Colonic mucosa (tissue), 4 donors: ENCODE measurements around the gene TTLL4. TPM values are rescaled to one million over a fixed set of nuclear protein-coding genes. Genes with fewer than 3 reads are reported as not detected.

Source experiments
- DNase-seq: peaks from one replicate; pipeline ENCODE4 v3.0.0-alpha.2; 2020
- H3K27ac ChIP-seq: fragments of 200-600 bp; one replicate; pipeline ENCODE4 v1.8.0; 2021
- H3K27me3 ChIP-seq: fragments of 200-600 bp; one replicate; pipeline ENCODE4 v1.8.0; 2021
- H3K36me3 ChIP-seq: fragments of 200-600 bp; one replicate; pipeline ENCODE4 v1.8.0; 2021
- H3K4me1 ChIP-seq: fragments of 200-600 bp; one replicate; pipeline ENCODE4 v1.8.0; 2021; ENCODE audit warnings: mild to moderate bottlenecking
- H3K4me3 ChIP-seq: fragments of 200-600 bp; one replicate; pipeline ENCODE4 v1.8.0; 2021
- H3K9ac ChIP-seq, 2 donors: one replicate each; pipeline ENCODE4 v1.7.0; 2013; ENCODE audit warnings: control low read depth in 2 of 2, low read depth in 2 of 2, low read length in 2 of 2
- H3K9me3 ChIP-seq: fragments of 200-600 bp; one replicate; pipeline ENCODE4 v1.8.0; 2021
- intact Hi-C: fragments of 100-400 bp; cut with DNase I; formaldehyde crosslinking; loops from one replicate; pipeline ENCODE4 v1.14.1; 2022
- total RNA-seq, 2 donors: library from RNA; stranded (reverse); fragmentation: NEBNext Ultra II Directional in 1 of 2; extraction: Animal tissue kit (Norgen Biotek cat#: 25700) in 1 of 2; gene quantifications; one replicate each; pipeline ENCODE4 v1.2.1, GENCODE V29; 2021
- TF ChIP-seq, protein P1 (sequence below): fragments of 200-600 bp; IDR thresholded peaks from one replicate; pipeline ENCODE4 v1.8.0; 2022; ENCODE audit warnings: antibody characterized with exemption, mild to moderate bottlenecking
- donor health status: healthy.
- donor health status: DM: no; HTN: no; CAD: no.
- donor health status: DM: no; HTN: no; CAD: no.

The TTLL4 gene
- total RNA-seq, 2 donors from 2014 or later: 27.5 to 36.7 TPM

GRCh38 chr2:218734190-218734975 lies 23.7 kb downstream of the TTLL4 start:
- TF ChIP-seq, protein P1, sequence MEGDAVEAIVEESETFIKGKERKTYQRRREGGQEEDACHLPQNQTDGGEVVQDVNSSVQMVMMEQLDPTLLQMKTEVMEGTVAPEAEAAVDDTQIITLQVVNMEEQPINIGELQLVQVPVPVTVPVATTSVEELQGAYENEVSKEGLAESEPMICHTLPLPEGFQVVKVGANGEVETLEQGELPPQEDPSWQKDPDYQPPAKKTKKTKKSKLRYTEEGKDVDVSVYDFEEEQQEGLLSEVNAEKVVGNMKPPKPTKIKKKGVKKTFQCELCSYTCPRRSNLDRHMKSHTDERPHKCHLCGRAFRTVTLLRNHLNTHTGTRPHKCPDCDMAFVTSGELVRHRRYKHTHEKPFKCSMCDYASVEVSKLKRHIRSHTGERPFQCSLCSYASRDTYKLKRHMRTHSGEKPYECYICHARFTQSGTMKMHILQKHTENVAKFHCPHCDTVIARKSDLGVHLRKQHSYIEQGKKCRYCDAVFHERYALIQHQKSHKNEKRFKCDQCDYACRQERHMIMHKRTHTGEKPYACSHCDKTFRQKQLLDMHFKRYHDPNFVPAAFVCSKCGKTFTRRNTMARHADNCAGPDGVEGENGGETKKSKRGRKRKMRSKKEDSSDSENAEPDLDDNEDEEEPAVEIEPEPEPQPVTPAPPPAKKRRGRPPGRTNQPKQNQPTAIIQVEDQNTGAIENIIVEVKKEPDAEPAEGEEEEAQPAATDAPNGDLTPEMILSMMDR: no peak
- intact Hi-C loops: no loop called here
- peaks cover 7% of the 10 kb centered on the region for H3K4me1 ChIP-seq
- no peak overlapping the region for H3K4me3 ChIP-seq
- no peaks in the 10 kb centered on the region for H3K36me3 ChIP-seq
- no peak overlapping the region for H3K27ac ChIP-seq
- H3K27me3 ChIP-seq: no peaks in the 10 kb centered on the region
- H3K9me3 ChIP-seq: no peaks in the 10 kb centered on the region
- DNase-seq: no peak
- H3K9ac ChIP-seq: no peak overlapping the region

DNA sequence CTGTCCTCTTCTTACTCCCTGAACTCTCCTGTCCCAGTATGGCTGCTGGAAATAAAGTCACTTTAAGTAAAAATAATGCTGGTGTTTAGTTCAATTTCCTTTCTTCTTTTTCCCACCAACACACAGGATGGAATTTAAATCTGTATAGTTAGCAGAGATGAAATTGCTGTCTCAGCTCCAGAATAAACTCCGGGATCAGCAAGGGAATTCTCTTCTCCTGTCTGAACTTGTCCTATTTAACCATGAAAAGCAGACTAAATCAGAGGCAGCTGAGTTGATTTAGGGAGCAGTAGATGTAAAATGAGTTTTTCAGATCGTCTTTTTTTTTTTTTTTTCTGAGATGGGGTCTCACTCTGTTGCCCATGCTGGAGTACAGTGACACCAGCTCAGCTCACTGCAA lies 25.9 kb downstream of the TTLL4 start:
- H3K9ac ChIP-seq: no peak overlapping the region

GRCh38 chr2:218743068-218743467 lies 32.4 kb downstream of the TTLL4 start:
- H3K4me3 ChIP-seq: no peak overlapping the region
- H3K27me3 ChIP-seq: no peaks in the 10 kb centered on the region
- H3K9me3 ChIP-seq: no peaks in the 10 kb centered on the region
- no peak overlapping the region for H3K9ac ChIP-seq
- TF ChIP-seq, protein P1: no peak
- H3K36me3 ChIP-seq: no peaks in the 10 kb centered on the region
- intact Hi-C loops: no loop called here
- no peak for DNase-seq
- H3K4me1 ChIP-seq: no peaks in the 10 kb centered on the region
- no peak overlapping the region for H3K27ac ChIP-seq

More for the DNA sequence above, 25.9 kb downstream of the TTLL4 start:
- Histone ChIP-seq H3K9me3 (no peaks in the 10 kb centered on the region), H3K27ac (no peak overlapping the region), H3K27me3 (no peaks in the 10 kb centered on the region), H3K4me1 (peaks cover 7% of the 10 kb centered on the region), H3K4me3 (no peak overlapping the region), H3K36me3 (no peaks in the 10 kb centered on the region)
- TF ChIP-seq, protein P1: no peak
- no peak for DNase-seq
- intact Hi-C loops: no loop called here

DNA sequence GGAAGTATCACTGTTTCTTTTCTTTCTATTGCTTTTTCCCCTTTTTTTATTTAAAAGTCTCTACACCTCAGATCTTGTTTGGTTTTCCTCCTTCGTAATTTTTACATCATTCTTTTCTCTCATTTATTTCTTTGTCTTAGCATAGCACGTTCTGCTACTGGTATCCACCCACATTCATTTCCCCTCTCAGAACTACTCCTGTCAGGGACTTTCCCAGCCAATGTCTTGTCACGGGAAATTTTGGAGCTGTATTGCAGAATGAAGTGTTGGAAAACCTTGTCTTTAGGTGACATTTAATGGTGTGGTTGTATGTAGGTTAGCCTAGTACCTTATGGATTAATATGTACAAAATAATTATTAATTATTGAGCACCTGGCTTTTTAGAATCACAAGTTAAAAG lies 34.0 kb downstream of the TTLL4 start:
- H3K27ac ChIP-seq: no peak overlapping the region
- TF ChIP-seq, protein P1: no peak
- no peak overlapping the region for H3K4me3 ChIP-seq
- no peaks in the 10 kb centered on the region for H3K36me3 ChIP-seq
- H3K9ac ChIP-seq: no peak overlapping the region
- no peak for DNase-seq
- intact Hi-C loops: no loop called here
- H3K9me3 ChIP-seq: no peaks in the 10 kb centered on the region
- no peaks in the 10 kb centered on the region for H3K27me3 ChIP-seq
- H3K4me1 ChIP-seq: no peaks in the 10 kb centered on the region

- Histone ChIP-seq H3K36me3 (no peaks in the 10 kb centered on the region), H3K9me3 (no peaks in the 10 kb centered on the region), H3K9ac (no peak overlapping the region), H3K27ac (no peak overlapping the region), H3K27me3 (no peaks in the 10 kb centered on the region), H3K4me1 (no peaks in the 10 kb centered on the region), H3K4me3 (no peak overlapping the region)
- TF ChIP-seq, protein P1: no peak
- intact Hi-C loops: no loop called here
- DNase-seq: no peak
Observed at GRCh38 chr2:218745160-218745558, 34.5 kb downstream of the TTLL4 start.
